Smooth muscle cell of the coronary artery (primary cell): ENCODE results near the gene OSTN. TPM values are rescaled to one million over a fixed set of nuclear protein-coding genes. Genes with fewer than 3 reads are reported as not detected.

Experiments used
- total RNA-seq: library from RNA; depleted of rRNA; stranded (reverse); fragments of >200 nt; gene quantifications from 2 replicates; pipeline ENCODE4 v1.2.3, GENCODE V29; 2014; ENCODE audit warnings: low replicate concordance

OSTN gene
- 3.5 TPM in 1 of 2 replicates, not detected in the other for total RNA-seq

GRCh38 chr3:191198932-191199331 lies at the start of gene OSTN:
OSTN (plus strand) TSS chr3:191199241; CDS start chr3:191212533, 13,292 bp downstream.

Other genes with a start within 250 kb of the OSTN start
- gene CCDC50, start 130.2 kb downstream of the OSTN start, total RNA-seq, result 38.6 and 72.0 TPM in 2 replicates
- 0.23 and 0.38 TPM in 2 replicates for gene UTS2B, start 131.3 kb downstream of the OSTN start, total RNA-seq